ENCODE data around the gene TSPAN8.

GRCh38 chr12:71158361-71158882 is 623 bp upstream of the TSPAN8 start:
- TF ChIP-seq CTCF (IDR thresholded peaks at IDR 0.05) (no peak), POLR2AphosphoS5 (IDR thresholded peaks at IDR 0.05; ENCODE audit: insufficient read depth in 1 of 2, low read depth in 1 of 2) (no peak), POLR2A (IDR thresholded peaks at IDR 0.05) (no peak)
